ENCODE results near the gene MDH1B. TPM values are rescaled to one million over a fixed set of nuclear protein-coding genes. Genes with fewer than 3 reads are reported as not detected.
A peak's percentile ranks its signal among the peaks of the same experiment; 100 is the strongest.

Gene MDH1B
- total RNA-seq, 4 donors from 2014 or later: 0.40 to 23.9 (median 1.1) TPM; not detected in 1

DNA sequence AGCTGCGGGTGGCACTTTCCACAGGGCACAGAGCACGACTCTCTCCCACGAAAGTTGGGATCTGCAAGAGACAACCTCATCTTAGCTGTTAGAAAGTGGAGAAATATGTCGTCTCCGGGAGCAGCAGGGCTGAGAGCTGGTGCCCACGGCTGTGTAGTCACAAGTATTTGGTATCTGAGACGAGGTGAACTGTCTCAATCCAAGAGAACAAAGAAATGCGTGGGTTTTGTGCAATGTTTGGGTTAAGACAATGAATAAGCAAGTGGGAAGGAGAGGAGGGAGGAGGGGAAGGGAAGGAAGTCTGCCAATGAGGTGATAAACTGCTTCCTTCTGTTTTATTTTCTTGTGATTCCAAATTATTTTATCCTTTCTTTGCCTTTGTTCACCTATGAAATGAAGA lies 65.0 kb downstream of the MDH1B start:
- H3K36me3 ChIP-seq: no peaks in the 10 kb centered on the region
- no peak overlapping the region for H3K27ac ChIP-seq
- H3K4me1 ChIP-seq: no peaks in the 10 kb centered on the region
- DNase-seq: no peak
- H3K27me3 ChIP-seq: no peaks in the 10 kb centered on the region
- H3K4me3 ChIP-seq: no peak overlapping the region
- TF ChIP-seq, protein P1, sequence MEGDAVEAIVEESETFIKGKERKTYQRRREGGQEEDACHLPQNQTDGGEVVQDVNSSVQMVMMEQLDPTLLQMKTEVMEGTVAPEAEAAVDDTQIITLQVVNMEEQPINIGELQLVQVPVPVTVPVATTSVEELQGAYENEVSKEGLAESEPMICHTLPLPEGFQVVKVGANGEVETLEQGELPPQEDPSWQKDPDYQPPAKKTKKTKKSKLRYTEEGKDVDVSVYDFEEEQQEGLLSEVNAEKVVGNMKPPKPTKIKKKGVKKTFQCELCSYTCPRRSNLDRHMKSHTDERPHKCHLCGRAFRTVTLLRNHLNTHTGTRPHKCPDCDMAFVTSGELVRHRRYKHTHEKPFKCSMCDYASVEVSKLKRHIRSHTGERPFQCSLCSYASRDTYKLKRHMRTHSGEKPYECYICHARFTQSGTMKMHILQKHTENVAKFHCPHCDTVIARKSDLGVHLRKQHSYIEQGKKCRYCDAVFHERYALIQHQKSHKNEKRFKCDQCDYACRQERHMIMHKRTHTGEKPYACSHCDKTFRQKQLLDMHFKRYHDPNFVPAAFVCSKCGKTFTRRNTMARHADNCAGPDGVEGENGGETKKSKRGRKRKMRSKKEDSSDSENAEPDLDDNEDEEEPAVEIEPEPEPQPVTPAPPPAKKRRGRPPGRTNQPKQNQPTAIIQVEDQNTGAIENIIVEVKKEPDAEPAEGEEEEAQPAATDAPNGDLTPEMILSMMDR (IDR thresholded peaks at IDR 0.05): no peak
- no peak for TF ChIP-seq POLR2A (IDR thresholded peaks at IDR 0.05)
- no peaks in the 10 kb centered on the region for H3K9me3 ChIP-seq

DNA sequence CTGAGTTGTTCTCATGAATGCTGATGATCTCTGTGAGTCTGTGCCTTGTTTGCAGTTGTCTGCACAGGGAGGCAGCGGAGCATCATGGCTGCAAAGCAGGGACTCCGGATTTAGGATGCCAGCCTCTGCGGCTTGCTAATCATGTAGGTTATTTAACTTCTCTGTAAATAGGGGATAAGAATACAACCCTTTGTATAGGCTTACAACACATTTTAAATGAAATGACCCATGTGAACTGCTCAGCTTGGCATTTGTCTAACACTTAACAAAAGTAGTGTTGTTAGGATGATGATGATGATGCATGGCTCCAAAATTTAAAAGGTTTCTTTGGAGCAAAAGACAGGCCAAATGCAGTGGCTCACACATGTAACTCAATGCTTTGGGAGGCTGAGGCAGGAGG lies 66.3 kb downstream of the MDH1B start:
- no peak overlapping the region for H3K27ac ChIP-seq
- H3K36me3 ChIP-seq: no peaks in the 10 kb centered on the region
- H3K9me3 ChIP-seq: no peaks in the 10 kb centered on the region
- TF ChIP-seq, protein P1 (IDR thresholded peaks at IDR 0.05): no peak
- TF ChIP-seq POLR2A (IDR thresholded peaks at IDR 0.05): no peak
- no peak overlapping the region for H3K4me3 ChIP-seq
- no peak for DNase-seq
- H3K4me1 ChIP-seq: no peaks in the 10 kb centered on the region
- no peaks in the 10 kb centered on the region for H3K27me3 ChIP-seq

DNA sequence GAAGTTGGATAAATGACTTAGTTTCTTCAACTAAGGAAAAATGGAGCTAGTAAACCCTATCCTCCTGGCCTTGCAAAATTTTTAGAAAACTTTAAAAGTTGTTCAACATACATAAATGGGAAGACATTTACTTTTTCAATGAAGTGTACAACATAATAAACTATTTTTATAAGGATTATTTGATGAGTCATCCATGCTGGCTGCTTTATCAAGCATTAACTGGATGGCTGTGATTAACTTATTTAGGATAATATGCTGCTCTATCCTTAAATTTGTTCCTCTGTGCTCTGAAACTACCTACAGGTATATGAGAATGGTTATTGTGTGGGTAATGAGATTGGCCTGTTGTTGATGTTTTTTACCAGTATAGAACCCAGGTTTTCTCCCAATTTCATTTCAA lies 68.2 kb downstream of the MDH1B start:
- DNase-seq: no peak
- Histone ChIP-seq H3K9me3 (no peaks in the 10 kb centered on the region), H3K27me3 (no peaks in the 10 kb centered on the region), H3K36me3 (no peaks in the 10 kb centered on the region), H3K4me1 (no peaks in the 10 kb centered on the region), H3K27ac (no peak overlapping the region), H3K4me3 (no peak overlapping the region)
- TF ChIP-seq POLR2A (IDR thresholded peaks at IDR 0.05): no peak
- TF ChIP-seq, protein P1 (IDR thresholded peaks at IDR 0.05): no peak

DNA sequence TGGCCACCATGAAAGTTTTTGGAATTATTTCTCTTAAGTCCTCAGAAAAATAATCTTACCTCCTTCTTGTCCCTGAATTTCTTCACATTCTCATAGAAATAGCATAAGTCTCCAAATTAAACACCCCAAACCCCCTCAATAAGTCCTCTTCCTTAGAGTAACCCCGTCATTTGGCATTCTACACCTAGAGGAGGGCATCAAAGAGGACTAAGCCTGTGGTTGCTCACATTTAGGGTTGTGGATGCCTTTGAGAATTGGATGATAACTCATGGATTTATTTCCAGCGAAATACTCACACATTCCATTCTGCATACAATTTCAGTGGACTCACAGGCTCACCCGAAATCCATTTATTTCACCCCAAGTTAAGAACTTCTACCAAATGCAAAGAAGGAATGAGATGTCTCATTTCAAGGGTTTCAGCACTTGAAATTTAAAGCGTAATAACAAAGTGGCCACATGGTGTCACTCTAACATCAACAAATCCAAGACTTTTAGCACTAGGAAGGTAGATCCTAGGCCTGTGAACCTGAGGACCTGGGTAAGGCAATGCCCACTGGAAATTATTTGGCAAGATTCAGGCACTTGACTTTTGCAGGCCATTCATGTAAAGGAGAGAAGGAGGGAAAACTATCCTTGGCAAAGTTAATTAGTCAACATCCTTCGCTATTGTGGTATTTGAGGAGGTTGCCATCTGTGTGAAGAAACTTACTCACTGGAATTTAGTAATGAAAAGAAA lies 71.6 kb downstream of the MDH1B start:
- peak in 1 of 3 donors; percentile 49 for DNase-seq
- Histone ChIP-seq H3K4me3 (no peak overlapping the region), H3K9me3 (no peaks in the 10 kb centered on the region), H3K27me3 (no peaks in the 10 kb centered on the region), H3K4me1 (no peaks in the 10 kb centered on the region), H3K27ac (no peak overlapping the region), H3K36me3 (no peaks in the 10 kb centered on the region)
- no peak for TF ChIP-seq POLR2A (IDR thresholded peaks at IDR 0.05)
- TF ChIP-seq, protein P1 (IDR thresholded peaks at IDR 0.05): peak in 4 of 6 experiments; percentile 55 to 77 (median 74)

DNA sequence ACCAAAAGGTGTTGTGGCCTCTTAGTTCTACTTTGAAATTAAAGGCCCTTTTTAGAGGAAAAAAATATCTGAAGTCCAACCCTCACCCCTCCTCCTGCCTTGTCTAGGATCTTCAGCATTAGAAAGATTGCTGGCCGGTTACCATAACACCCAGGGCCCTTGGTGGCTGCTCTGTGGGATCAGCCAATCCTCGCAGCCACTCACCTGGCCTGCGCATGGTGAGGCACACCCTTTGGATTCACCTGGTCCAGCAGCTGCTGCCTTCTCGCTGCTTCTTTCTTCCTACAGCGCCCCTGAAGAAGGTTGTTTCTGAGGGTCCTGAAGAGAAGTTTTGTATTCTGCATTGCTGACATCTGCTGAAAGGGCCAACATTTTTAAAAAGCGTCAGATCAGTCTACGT lies 72.2 kb downstream of the MDH1B start:
- Histone ChIP-seq H3K36me3 (no peaks in the 10 kb centered on the region), H3K4me3 (no peak overlapping the region), H3K27ac (no peak overlapping the region), H3K4me1 (no peaks in the 10 kb centered on the region), H3K9me3 (no peaks in the 10 kb centered on the region), H3K27me3 (no peaks in the 10 kb centered on the region)
- no peak for TF ChIP-seq POLR2A (IDR thresholded peaks at IDR 0.05)
- TF ChIP-seq, protein P1 (IDR thresholded peaks at IDR 0.05): no peak
- no peak for DNase-seq
